Ovary (tissue), 9 donors: ENCODE results near the gene PTPRK. TPM values are rescaled to one million over a fixed set of nuclear protein-coding genes. Genes with fewer than 3 reads are reported as not detected.

Source experiments
- DNase-seq, 5 donors: peaks; one replicate each; pipeline ENCODE4 v3.0.0-alpha.2; 2019 to 2020
- H3K27ac ChIP-seq, 2 donors: fragments of 200-600 bp; one replicate each; pipeline versions ENCODE4 v1.5.1 to v1.8.0; 2019 to 2022
- H3K27me3 ChIP-seq: fragments of 200-600 bp; one replicate; pipeline ENCODE4 v1.8.0; 2022
- H3K36me3 ChIP-seq: fragments of 200-600 bp; sonication (generic); one replicate; pipeline ENCODE4 v1.5.1; 2019
- H3K4me1 ChIP-seq: one replicate; pipeline ENCODE4 v1.8.1; 2013; ENCODE audit warnings: mild to moderate bottlenecking, moderate library complexity; ENCODE audit not compliant: insufficient read depth
- H3K4me3 ChIP-seq: fragments of 200-600 bp; sonication (generic); one replicate; pipeline ENCODE4 v1.5.1; 2017
- H3K9me3 ChIP-seq, 2 donors: fragments of 200-600 bp in 1 of 2; sonication (generic) in 1 of 2; one replicate each; pipeline versions ENCODE4 v1.5.1 to v1.8.1; 2013 to 2019; ENCODE audit warnings: mild to moderate bottlenecking in 1 of 2, moderate library complexity in 1 of 2
- EP300 ChIP-seq: sonication (generic); formaldehyde crosslinking; IDR thresholded peaks from one replicate; pipeline ENCODE4 v1.6.1; 2017; ENCODE audit warnings: antibody characterized with exemption
- POLR2A ChIP-seq: fragments of 450-650 bp; IDR thresholded peaks from one replicate; pipeline ENCODE4 v1.6.1; 2017; ENCODE audit warnings: antibody characterized with exemption, mild to moderate bottlenecking, moderate library complexity
- WGBS, 3 donors: extraction: QIAGEN DNeasy Blood & Tissue Kit in 1 of 3; methylation state at CpG; one replicate each; pipeline versions ENCODE4 v1.1.5 to v1.1.7; 2013 to 2017; 5-methylcytosine and 5-hydroxymethylcytosine counted together
- intact Hi-C, 4 donors: fragments of 100-400 bp; cut with DNase I; formaldehyde crosslinking; loops; one replicate each; pipeline versions ENCODE4 v1.11.0 to v1.15.1; 2022 to 2023
- polyA plus RNA-seq, 2 donors: library from polyadenylated mRNA; stranded (reverse); fragments of 200-250 nt in 1 of 2; fragments of 350-450 nt in 1 of 2; fragmentation: Illumina TruSeq in 1 of 2; extraction: RNeasy Lipid Tissue Mini Kit (QIAGEN cat#74804) in 1 of 2; gene quantifications; one replicate each; pipeline ENCODE4 v1.2.3, GENCODE V29; 2013 to 2014
- total RNA-seq, 7 donors: library from RNA; depleted of rRNA in 2 of 7; stranded (reverse); fragments of >200 nt in 2 of 7; fragmentation: NEBNext Ultra II Directional in 3 of 7; extraction: Animal tissue kit (Norgen Biotek cat#: 25700) in 3 of 7; gene quantifications; one replicate each; pipeline versions ENCODE4 v1.1.0 to v1.2.4, GENCODE V29; 2016 to 2023
- TF ChIP-seq, protein P1 (sequence below), 3 donors: fragments of 450-650 bp in 2 of 3; fragments of 200-600 bp in 1 of 3; IDR thresholded peaks; one replicate each; pipeline versions ENCODE4 v1.5.1 to v1.8.0; 2016 to 2022; ENCODE audit warnings: antibody characterized with exemption in 3 of 3, mild to moderate bottlenecking in 1 of 3
- donor health status: DM: no; HTN: no; CAD: no; lungs with moderate emphysema.
- donor health status: DM: no; HTN: no; CAD: no.
- donor health status: Bipolar disorder and iron deficiency.
- donor health status: DM: yes; HTN: yes; CAD: no.
- donor health status: DM: no; HTN: no; CAD: no.
- donor health status: DM: yes; HTN: yes; CAD: no.

PTPRK gene
- total and polyA plus RNA-seq, 9 donors = 24.0 to 50.7 (median 44.1) TPM

DNA sequence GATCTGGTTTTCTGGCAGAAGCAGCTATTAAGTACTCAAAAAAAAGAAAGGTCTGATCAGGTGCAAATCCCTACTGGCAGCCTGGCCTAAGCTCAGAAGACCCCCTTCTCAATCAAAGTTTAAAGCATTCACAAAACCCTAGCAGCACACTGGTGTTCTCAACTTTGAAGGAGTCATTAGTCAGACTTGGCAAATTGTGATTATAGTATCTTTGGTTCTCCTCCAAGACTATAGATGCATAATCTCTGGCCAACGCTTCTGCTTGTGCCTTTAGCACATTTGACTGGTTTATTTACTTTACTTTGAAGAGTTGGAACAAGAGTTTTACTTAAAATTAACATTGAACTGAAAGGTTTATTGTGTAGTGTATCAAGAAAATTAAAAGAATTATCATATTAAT is 248.9 kb downstream of the PTPRK start:
- intact Hi-C loops = no loop called here
- no peak overlapping the region for H3K27ac ChIP-seq
- no peak overlapping the region for H3K4me3 ChIP-seq
- H3K9me3 ChIP-seq = no peaks in the 10 kb centered on the region
- peaks cover 1% of the 10 kb centered on the region for H3K4me1 ChIP-seq
- WGBS, 3 donors = 77 to 87% (median 77%) methylated on average over 1 of the region's 1 CpG
- H3K27me3 ChIP-seq = no peaks in the 10 kb centered on the region
- DNase-seq = no peak
- TF ChIP-seq POLR2A = no peak
- no peak for TF ChIP-seq EP300
- TF ChIP-seq, protein P1, sequence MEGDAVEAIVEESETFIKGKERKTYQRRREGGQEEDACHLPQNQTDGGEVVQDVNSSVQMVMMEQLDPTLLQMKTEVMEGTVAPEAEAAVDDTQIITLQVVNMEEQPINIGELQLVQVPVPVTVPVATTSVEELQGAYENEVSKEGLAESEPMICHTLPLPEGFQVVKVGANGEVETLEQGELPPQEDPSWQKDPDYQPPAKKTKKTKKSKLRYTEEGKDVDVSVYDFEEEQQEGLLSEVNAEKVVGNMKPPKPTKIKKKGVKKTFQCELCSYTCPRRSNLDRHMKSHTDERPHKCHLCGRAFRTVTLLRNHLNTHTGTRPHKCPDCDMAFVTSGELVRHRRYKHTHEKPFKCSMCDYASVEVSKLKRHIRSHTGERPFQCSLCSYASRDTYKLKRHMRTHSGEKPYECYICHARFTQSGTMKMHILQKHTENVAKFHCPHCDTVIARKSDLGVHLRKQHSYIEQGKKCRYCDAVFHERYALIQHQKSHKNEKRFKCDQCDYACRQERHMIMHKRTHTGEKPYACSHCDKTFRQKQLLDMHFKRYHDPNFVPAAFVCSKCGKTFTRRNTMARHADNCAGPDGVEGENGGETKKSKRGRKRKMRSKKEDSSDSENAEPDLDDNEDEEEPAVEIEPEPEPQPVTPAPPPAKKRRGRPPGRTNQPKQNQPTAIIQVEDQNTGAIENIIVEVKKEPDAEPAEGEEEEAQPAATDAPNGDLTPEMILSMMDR (IDR thresholded peaks at IDR 0.05) = no peak
- no peaks in the 10 kb centered on the region for H3K36me3 ChIP-seq

DNA sequence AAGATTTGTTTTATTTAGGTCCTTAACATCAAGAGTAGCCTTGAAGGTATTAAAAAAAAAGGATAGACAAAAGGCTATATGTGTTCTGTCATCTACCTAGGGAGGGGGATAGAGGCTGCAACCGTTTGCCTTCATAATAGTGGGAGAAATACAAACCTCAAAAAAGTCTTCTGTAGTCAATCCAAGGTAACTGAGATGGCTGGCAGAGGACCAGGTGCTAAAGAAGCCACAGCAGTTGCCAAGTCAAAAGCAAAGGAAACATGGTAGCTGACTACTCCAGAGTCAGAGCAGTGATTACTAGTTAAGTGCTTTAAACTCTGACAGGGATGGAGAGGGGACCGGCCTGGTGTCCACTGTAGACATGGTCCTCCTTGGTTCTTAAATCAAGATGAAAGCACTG is 249.4 kb downstream of the PTPRK start:
- Histone ChIP-seq H3K4me1 (peaks cover 1% of the 10 kb centered on the region), H3K4me3 (no peak overlapping the region), H3K27ac (no peak overlapping the region), H3K36me3 (no peaks in the 10 kb centered on the region), H3K9me3 (no peaks in the 10 kb centered on the region), H3K27me3 (no peaks in the 10 kb centered on the region)
- no peak for TF ChIP-seq EP300
- TF ChIP-seq, protein P1 (IDR thresholded peaks at IDR 0.05) = no peak
- no peak for TF ChIP-seq POLR2A
- intact Hi-C loops = no loop called here
- DNase-seq = no peak
- 59 to 78% (median 70%) methylated on average over 2 of the region's 2 CpGs for WGBS, 3 donors

DNA sequence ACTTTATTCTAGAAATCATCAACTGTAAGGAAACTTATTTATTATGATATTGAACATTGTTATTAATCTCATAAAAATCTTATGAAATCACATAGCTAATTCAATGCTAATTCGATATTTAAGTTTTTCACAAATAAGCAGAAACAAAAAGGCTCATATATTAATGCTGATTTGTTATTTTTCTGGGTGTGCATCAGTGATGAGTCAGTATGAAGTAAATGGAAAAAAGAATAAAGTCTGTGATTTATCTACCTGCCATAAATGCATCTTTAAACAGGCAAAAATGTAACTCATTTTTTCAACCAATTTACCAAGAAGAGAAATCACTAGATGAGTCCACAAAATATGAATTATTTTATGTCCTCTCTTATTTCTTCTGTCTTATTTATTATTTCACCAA is 253.5 kb downstream of the PTPRK start:
- no peaks in the 10 kb centered on the region for H3K9me3 ChIP-seq
- peaks cover 1% of the 10 kb centered on the region for H3K4me1 ChIP-seq
- intact Hi-C loops = no loop called here
- H3K27ac ChIP-seq = no peak overlapping the region
- DNase-seq = no peak
- TF ChIP-seq POLR2A (no peak), EP300 (no peak)
- TF ChIP-seq, protein P1 (IDR thresholded peaks at IDR 0.05) = no peak
- H3K36me3 ChIP-seq = no peaks in the 10 kb centered on the region
- no peak overlapping the region for H3K4me3 ChIP-seq
- 90 to 96% (median 95%) methylated on average over 1 of the region's 1 CpG for WGBS, 3 donors
- no peaks in the 10 kb centered on the region for H3K27me3 ChIP-seq

DNA sequence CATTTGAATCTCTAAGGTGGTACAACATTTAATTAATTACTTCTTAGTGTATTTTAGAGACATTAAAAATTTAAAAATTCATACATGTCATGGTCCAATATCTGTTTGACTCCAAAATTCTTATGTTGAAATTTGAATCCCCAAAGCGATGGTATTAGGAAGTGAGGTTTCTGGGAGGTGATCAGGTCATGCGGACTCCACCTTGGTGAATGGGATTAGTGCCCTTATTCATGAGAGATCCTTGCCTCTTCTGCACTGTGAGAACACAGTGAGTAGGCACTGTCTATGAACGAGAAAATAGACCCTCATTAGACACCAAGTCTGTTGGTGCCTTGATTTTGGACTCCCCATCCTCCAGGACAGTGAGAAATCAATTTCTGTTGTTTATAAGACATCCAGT is 254.7 kb downstream of the PTPRK start:
- Histone ChIP-seq H3K27ac (no peak overlapping the region), H3K4me3 (no peak overlapping the region), H3K9me3 (no peaks in the 10 kb centered on the region), H3K27me3 (no peaks in the 10 kb centered on the region), H3K36me3 (no peaks in the 10 kb centered on the region), H3K4me1 (peaks cover 1% of the 10 kb centered on the region)
- WGBS, 3 donors = 94 to 100% (median 98%) methylated on average over 3 of the region's 3 CpGs
- TF ChIP-seq, protein P1 (IDR thresholded peaks at IDR 0.05) = no peak
- no peak for DNase-seq
- intact Hi-C loops = no loop called here
